ENCODE data around the gene DIAPH3. TPM values are rescaled to one million over a fixed set of nuclear protein-coding genes. Genes with fewer than 3 reads are reported as not detected.

Gene DIAPH3
- total and polyA plus RNA-seq, 2 of the 8 experiments (the other 6 are each of a cell fraction or from before 2014, with no cell fraction given): 8.0 to 30.8 TPM

DNA sequence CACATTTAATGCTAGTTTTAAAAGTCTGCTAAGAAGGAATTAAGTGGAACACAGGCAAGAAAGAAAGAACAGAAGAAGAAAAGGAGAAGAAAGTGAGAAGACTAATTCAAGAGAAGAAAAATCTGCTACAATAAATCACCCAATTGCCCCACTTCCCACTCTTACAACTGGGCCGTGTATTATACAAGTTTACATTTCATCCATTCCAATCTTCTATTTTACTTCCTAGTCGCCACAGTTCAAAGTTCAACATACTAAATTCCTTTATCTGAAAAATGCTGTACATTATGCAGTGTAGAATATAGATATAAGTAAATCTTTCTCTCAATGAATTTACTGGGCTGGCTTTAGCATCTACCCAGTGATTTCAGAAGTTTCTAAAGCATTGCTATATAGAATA, 328.2 kb downstream of the DIAPH3 start:
- DNase-seq (ENCODE audit: low read depth in 1 of 2, low spot score in 2 of 2): no peak
- WGBS, 2 experiments (ENCODE audit: extremely low coverage in 1 of 2, insufficient coverage in 1 of 2, insufficient read length in 1 of 2, insufficient replicate concordance in 2 of 2, low coverage in 1 of 2, low lambda C conversion rate in 2 of 2, missing lambda C conversion rate in 1 of 2): 81% methylated on average over 2 of the region's 2 CpGs; no CpG with 5 or more reads in 1 of the 2 experiments
- Histone ChIP-seq H3K9me3 (ENCODE audit: insufficient read depth in 2 of 2, low read depth in 1 of 2, low read length in 1 of 2) (no peaks in the 10 kb centered on the region), H4K91ac (replicated peaks; ENCODE audit: insufficient read length, low read length) (no peak overlapping the region), H3K27ac (ENCODE audit: low read depth, low read length) (no peak overlapping the region), H3K79me1 (ENCODE audit: low read depth, low read length) (no peaks in the 10 kb centered on the region), H3K23ac (ENCODE audit: insufficient read length) (no peak overlapping the region), H2BK20ac (ENCODE audit: low read length) (no peak overlapping the region), H4K20me1 (replicated peaks in 1 of 2; ENCODE audit: control insufficient read depth in 1 of 2, insufficient read depth in 2 of 2, low read length in 2 of 2) (no peaks in the 10 kb centered on the region), H3K4me1 (replicated peaks in 1 of 4; ENCODE audit: control insufficient read depth in 3 of 4, insufficient read depth in 4 of 4, low read length in 3 of 4) (peaks cover 0 to 2% (median 0%) of the 10 kb centered on the region in 4 experiments; a peak in 1 of 7 replicates), H4K8ac (ENCODE audit: extremely low read depth, insufficient read depth, low read length) (no peak overlapping the region), H3K4me2 (ENCODE audit: insufficient read depth in 1 of 2, low read depth in 2 of 2, low read length in 2 of 2) (no peak overlapping the region), H3K18ac (ENCODE audit: extremely low read depth, low read length) (no peak overlapping the region), H3K9ac (replicated peaks in 1 of 4; ENCODE audit: extremely low read depth in 1 of 4, low read depth in 3 of 4, low read length in 3 of 4) (no peak overlapping the region), H3K4ac (replicated peaks; ENCODE audit: insufficient read length, low read depth, low read length) (no peak overlapping the region), H3K14ac (ENCODE audit: insufficient read length) (no peak overlapping the region), H4K5ac (ENCODE audit: insufficient read length, low read depth, low read length) (no peak overlapping the region), H3K27me3 (replicated peaks in 1 of 4; ENCODE audit: control insufficient read depth in 3 of 4, extremely low read depth in 1 of 4, insufficient read depth in 3 of 4, low read length in 3 of 4) (no peaks in the 10 kb centered on the region), H2BK12ac (ENCODE audit: low read depth, low read length) (no peak overlapping the region), H2BK15ac (ENCODE audit: low read length) (no peak overlapping the region), H3K56ac (replicated peaks; ENCODE audit: insufficient read length, low read depth, low read length) (no peak overlapping the region), H2AK5ac (ENCODE audit: low read depth, low read length) (no peak overlapping the region), H3K36me3 (ENCODE audit: control insufficient read depth in 2 of 4, insufficient read depth in 4 of 4, low read length in 3 of 4) (no peaks in the 10 kb centered on the region), H3K4me3 (ENCODE audit: extremely low read depth in 1 of 4, insufficient read depth in 2 of 4, low read depth in 3 of 4, low read length in 4 of 4) (no peak overlapping the region), H2AFZ (ENCODE audit: low read length) (no peak overlapping the region), H2BK120ac (replicated peaks; ENCODE audit: low read depth, low read length) (no peak overlapping the region), H2BK5ac (ENCODE audit: low read depth, low read length) (no peak overlapping the region), H3K23me2 (ENCODE audit: low read depth, low read length) (no peaks in the 10 kb centered on the region), H3K79me2 (ENCODE audit: control insufficient read depth in 1 of 2, insufficient read depth in 2 of 2, low read length in 2 of 2) (no peaks in the 10 kb centered on the region)
- no peak for FAIRE-seq
- CTCF ChIA-PET (ENCODE audit: partially characterized antibody): no interaction called here
- TF ChIP-seq BACH1 (IDR thresholded peaks at IDR 0.05; ENCODE audit: low read length): no peak
- TF ChIP-seq RFX5 (IDR thresholded peaks at IDR 0.05; ENCODE audit: borderline replicate concordance, low read depth, low read length): no peak
- TF ChIP-seq MAFK (IDR thresholded peaks at IDR 0.05; ENCODE audit: low read depth, low read length): no peak
- TF ChIP-seq, protein P1, sequence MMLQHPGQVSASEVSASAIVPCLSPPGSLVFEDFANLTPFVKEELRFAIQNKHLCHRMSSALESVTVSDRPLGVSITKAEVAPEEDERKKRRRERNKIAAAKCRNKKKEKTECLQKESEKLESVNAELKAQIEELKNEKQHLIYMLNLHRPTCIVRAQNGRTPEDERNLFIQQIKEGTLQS (IDR thresholded peaks at IDR 0.05; ENCODE audit: insufficient read depth, low read depth, low read length): no peak
- no peak for TF ChIP-seq CBX5 (IDR thresholded peaks at IDR 0.05; ENCODE audit: low read depth, low read length)
- no peak for TF ChIP-seq TBP (IDR thresholded peaks at IDR 0.05; ENCODE audit: low read depth, low read length)
- POLR2A ChIA-PET (ENCODE audit: partially characterized antibody): no interaction called here

All from H1 (cell line).